ENCODE results near the gene DCAF5. TPM values are rescaled to one million over a fixed set of nuclear protein-coding genes. Genes with fewer than 3 reads are reported as not detected.
A peak's percentile ranks its signal among the peaks of the same experiment; 100 is the strongest.

DCAF5 gene
- total and polyA plus RNA-seq, 2 donors (not counting 1 experiment from before 2014, with no cell fraction given), result 62.2 to 65.5 TPM

DNA sequence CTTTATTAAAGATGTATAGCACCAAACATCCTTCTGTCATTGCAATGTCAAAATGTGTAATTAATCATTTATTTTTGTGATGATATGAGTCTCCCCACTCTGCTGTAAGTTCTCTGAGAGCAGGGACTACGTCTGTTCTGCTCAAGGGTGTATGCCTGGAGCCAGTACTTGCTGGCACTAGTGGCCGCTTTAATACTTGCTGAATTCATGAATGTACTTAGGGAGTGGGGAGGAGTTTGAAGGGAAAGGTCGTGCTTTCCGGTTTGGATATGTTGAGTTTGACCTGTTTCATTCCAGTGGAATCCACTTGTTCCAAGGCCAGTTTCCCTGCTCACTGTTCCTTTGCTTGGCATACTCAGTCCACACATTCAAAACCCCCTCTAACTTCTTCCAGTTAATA, 1.9 kb upstream of the DCAF5 start:
- DNase-seq (peak; percentile 28), ATAC-seq (ENCODE audit: low read depth) (no peak)
- Histone ChIP-seq H3K9ac (ENCODE audit: low read length) (no peak overlapping the region), H3K4me1 (ENCODE audit: control insufficient read depth in 2 of 2, insufficient read depth in 2 of 2, low read length in 2 of 2) (peaks cover 9 to 21% of the 10 kb centered on the region in 2 donors), H3K9me3 (ENCODE audit: control extremely low read depth in 1 of 3, control insufficient read depth in 2 of 3, insufficient read depth in 1 of 3, low read length in 2 of 3) (no peaks in the 10 kb centered on the region), H3K4me3 (ENCODE audit: control extremely low read depth in 1 of 5, extremely low read depth in 1 of 5, insufficient read depth in 1 of 5, low read depth in 2 of 5, low read length in 4 of 5) (no peak overlapping the region), H3K27me3 (replicated peaks in 1 of 4; ENCODE audit: control extremely low read depth in 1 of 4, control insufficient read depth in 3 of 4, insufficient read depth in 4 of 4, low read length in 3 of 4) (no peaks in the 10 kb centered on the region), H3K4me2 (replicated peaks; ENCODE audit: low read depth, low read length, poor library complexity, severe bottlenecking) (no peak overlapping the region), H4K20me1 (ENCODE audit: control insufficient read depth, insufficient read depth, low read length, poor library complexity, severe bottlenecking) (peaks cover 22% of the 10 kb centered on the region), H3K36me3 (replicated peaks in 1 of 2; ENCODE audit: control extremely low read depth in 1 of 2, control insufficient read depth in 1 of 2, extremely low read depth in 1 of 2, insufficient read depth in 2 of 2, low read length in 1 of 2) (no peaks in the 10 kb centered on the region), H2AFZ (ENCODE audit: insufficient read depth, low read depth, low read length, poor library complexity, severe bottlenecking) (no peak overlapping the region), H3K27ac (ENCODE audit: low read length in 2 of 2) (no peak overlapping the region), H3K79me2 (ENCODE audit: control insufficient read depth, insufficient read depth, low read length) (peaks cover 24% of the 10 kb centered on the region)
- Mint-ChIP-seq H3K27me3 (peaks cover 3% of the 10 kb centered on the region), H3K4me3 (peak overlapping the region; percentile 29), H3K27ac (peak overlapping the region; percentile 37), H3K9me3 (ENCODE audit: insufficient read depth) (no peaks in the 10 kb centered on the region), H3K4me1 (peaks cover 21% of the 10 kb centered on the region)
- intact Hi-C loops (cut with micrococcal nuclease), result loop anchor here (5.0 kb wide), 1 partner anchor 1792 kb away; the partner anchor contains the start of gene EIF2S1
- POLR2A ChIA-PET, result no interaction called here
- CTCF ChIA-PET, result no interaction called here
- no peak for TF ChIP-seq EZH2 (IDR thresholded peaks at IDR 0.05; ENCODE audit: borderline replicate concordance, insufficient read depth, low read depth, low read length, poor library complexity, severe bottlenecking)
- TF ChIP-seq, protein P1, sequence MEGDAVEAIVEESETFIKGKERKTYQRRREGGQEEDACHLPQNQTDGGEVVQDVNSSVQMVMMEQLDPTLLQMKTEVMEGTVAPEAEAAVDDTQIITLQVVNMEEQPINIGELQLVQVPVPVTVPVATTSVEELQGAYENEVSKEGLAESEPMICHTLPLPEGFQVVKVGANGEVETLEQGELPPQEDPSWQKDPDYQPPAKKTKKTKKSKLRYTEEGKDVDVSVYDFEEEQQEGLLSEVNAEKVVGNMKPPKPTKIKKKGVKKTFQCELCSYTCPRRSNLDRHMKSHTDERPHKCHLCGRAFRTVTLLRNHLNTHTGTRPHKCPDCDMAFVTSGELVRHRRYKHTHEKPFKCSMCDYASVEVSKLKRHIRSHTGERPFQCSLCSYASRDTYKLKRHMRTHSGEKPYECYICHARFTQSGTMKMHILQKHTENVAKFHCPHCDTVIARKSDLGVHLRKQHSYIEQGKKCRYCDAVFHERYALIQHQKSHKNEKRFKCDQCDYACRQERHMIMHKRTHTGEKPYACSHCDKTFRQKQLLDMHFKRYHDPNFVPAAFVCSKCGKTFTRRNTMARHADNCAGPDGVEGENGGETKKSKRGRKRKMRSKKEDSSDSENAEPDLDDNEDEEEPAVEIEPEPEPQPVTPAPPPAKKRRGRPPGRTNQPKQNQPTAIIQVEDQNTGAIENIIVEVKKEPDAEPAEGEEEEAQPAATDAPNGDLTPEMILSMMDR (IDR thresholded peaks at IDR 0.05), result no peak
- 82% methylated on average over 1 of the region's 4 CpGs for WGBS (ENCODE audit: insufficient coverage)

DNA sequence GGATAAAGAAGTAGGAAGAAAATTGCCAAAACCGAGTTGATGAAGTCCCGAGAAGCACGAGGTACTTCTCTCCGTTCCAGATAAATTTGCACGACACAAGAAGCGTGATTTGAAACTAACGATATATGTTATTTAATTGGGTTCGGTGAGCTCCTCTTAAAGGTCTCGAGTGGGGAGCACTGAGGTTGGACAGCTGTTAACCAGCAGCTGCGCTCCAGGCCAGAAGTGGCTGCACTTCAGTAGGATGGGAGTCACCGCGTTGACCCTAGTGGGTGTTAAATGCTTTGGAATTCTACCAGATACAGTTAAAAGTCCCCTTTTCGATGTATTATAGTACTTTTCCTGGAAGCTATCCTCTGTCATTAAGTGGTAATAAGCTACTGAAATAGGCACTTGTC, 953 bp upstream of the DCAF5 start:
- Histone ChIP-seq H3K4me3 (ENCODE audit: control extremely low read depth in 1 of 5, extremely low read depth in 1 of 5, insufficient read depth in 1 of 5, low read depth in 2 of 5, low read length in 4 of 5) (peak overlapping the region; percentile 11 to 94 (median 92)), H3K9ac (ENCODE audit: low read length) (peak overlapping the region; percentile 92), H3K27me3 (replicated peaks in 1 of 4; ENCODE audit: control extremely low read depth in 1 of 4, control insufficient read depth in 3 of 4, insufficient read depth in 4 of 4, low read length in 3 of 4) (no peaks in the 10 kb centered on the region), H3K4me1 (ENCODE audit: control insufficient read depth in 2 of 2, insufficient read depth in 2 of 2, low read length in 2 of 2) (peaks cover 9 to 21% of the 10 kb centered on the region in 2 donors), H2AFZ (ENCODE audit: insufficient read depth, low read depth, low read length, poor library complexity, severe bottlenecking) (peak overlapping the region; percentile 91), H4K20me1 (ENCODE audit: control insufficient read depth, insufficient read depth, low read length, poor library complexity, severe bottlenecking) (peaks cover 27% of the 10 kb centered on the region), H3K79me2 (ENCODE audit: control insufficient read depth, insufficient read depth, low read length) (peaks cover 33% of the 10 kb centered on the region), H3K9me3 (ENCODE audit: control extremely low read depth in 1 of 3, control insufficient read depth in 2 of 3, insufficient read depth in 1 of 3, low read length in 2 of 3) (no peaks in the 10 kb centered on the region), H3K36me3 (replicated peaks in 1 of 2; ENCODE audit: control extremely low read depth in 1 of 2, control insufficient read depth in 1 of 2, extremely low read depth in 1 of 2, insufficient read depth in 2 of 2, low read length in 1 of 2) (peaks cover 1 to 3% of the 10 kb centered on the region in 2 experiments), H3K27ac (ENCODE audit: low read length in 2 of 2) (peak overlapping the region in 1 of 2 donors; percentile 56), H3K4me2 (replicated peaks; ENCODE audit: low read depth, low read length, poor library complexity, severe bottlenecking) (peak overlapping the region; percentile 98)
- DNase-seq, result no peak
- ChIA-PET POLR2A (interaction anchor here (0.6 to 0.8 kb wide), 2 partner anchors 37 to 1487 kb away, joined by 3 to 5 read pairs; partner anchors contain the start of gene EXD2), CTCF (interaction anchor here (0.6 to 2.2 kb wide), 3 partner anchors 38 to 323 kb away, joined by 3 to 7 read pairs (median 4); partner anchors contain the start of gene EXD2)
- intact Hi-C loops (cut with micrococcal nuclease), result loop anchor here (1.0 to 5.0 kb wide), 5 partner anchors 37 to 1792 kb away; partner anchors contain the start of genes EIF2S1, ERH, EXD2 and SLC39A9
- WGBS (ENCODE audit: insufficient coverage), result 0% methylated on average over 10 of the region's 13 CpGs
- peaks cover 3% of the 10 kb centered on the region for H3K27me3 Mint-ChIP-seq
- peaks cover 28% of the 10 kb centered on the region for H3K4me1 Mint-ChIP-seq
- H3K27ac Mint-ChIP-seq, result peak overlapping the region; percentile 79
- ATAC-seq (ENCODE audit: low read depth), result no peak
- TF ChIP-seq, protein P1 (IDR thresholded peaks at IDR 0.05), result no peak
- TF ChIP-seq EZH2 (IDR thresholded peaks at IDR 0.05; ENCODE audit: borderline replicate concordance, insufficient read depth, low read depth, low read length, poor library complexity, severe bottlenecking), result no peak
- peak overlapping the region; percentile 89 for H3K4me3 Mint-ChIP-seq
- H3K9me3 Mint-ChIP-seq (ENCODE audit: insufficient read depth), result no peaks in the 10 kb centered on the region

All from B cell (primary cell).